H1 (cell line): ENCODE results near the gene NECTIN1. TPM values are rescaled to one million over a fixed set of nuclear protein-coding genes. Genes with fewer than 3 reads are reported as not detected.

Experiments
- CTCF ChIA-PET: fragments of 300-600 bp; sonication (Branson Sonifier 250); formaldehyde crosslinking; loops from one replicate; lab custom pipeline; 2021; ENCODE audit not compliant: partially characterized antibody; lab: Charles Lee
- POLR2A ChIA-PET: fragments of 300-600 bp; sonication (Branson Sonifier 250); formaldehyde crosslinking; loops from one replicate; lab custom pipeline; 2021; ENCODE audit warnings: inconsistent platforms; ENCODE audit not compliant: partially characterized antibody; lab: Charles Lee
- DNase-seq, 2 experiments: peaks; one replicate each; pipeline versions ENCODE4 v3.0.0 to v3.0.0-alpha.2; 2010 to 2022; ENCODE audit warnings: low spot score in 2 of 2, low read depth in 1 of 2, mixed read lengths in 1 of 2
- FAIRE-seq: peaks from 2 replicates; lab custom pipeline; 2011; peaks lifted over from hg19 to GRCh38; lab: Jason Lieb, UNC
- H2AFZ ChIP-seq: 2 replicates; pipeline ENCODE4 v1.8.1; 2012; ENCODE audit warnings: low read length, inconsistent platforms
- H2AK5ac ChIP-seq: 2 replicates; pipeline ENCODE4 v1.6.1; 2013; ENCODE audit warnings: low read depth, low read length
- H2BK120ac ChIP-seq: replicated peaks from 2 replicates; pipeline ENCODE3; 2013; ENCODE audit warnings: low read depth, low read length, inconsistent platforms
- H2BK12ac ChIP-seq: 2 replicates; pipeline ENCODE4 v1.6.1; 2013; ENCODE audit warnings: low read depth, low read length
- H2BK15ac ChIP-seq: 2 replicates; pipeline ENCODE4 v1.6.1; 2013; ENCODE audit warnings: low read length
- H2BK20ac ChIP-seq: 2 replicates; pipeline ENCODE4 v1.6.1; 2013; ENCODE audit warnings: low read length
- H2BK5ac ChIP-seq: 2 replicates; pipeline ENCODE4 v1.6.1; 2013; ENCODE audit warnings: low read depth, low read length
- H3K14ac ChIP-seq: 2 replicates; pipeline ENCODE4 v1.6.1; 2013; ENCODE audit warnings: inconsistent platforms; ENCODE audit not compliant: insufficient read length
- H3K18ac ChIP-seq: 2 replicates; pipeline ENCODE4 v1.6.1; 2013; ENCODE audit warnings: low read length; ENCODE audit errors: extremely low read depth
- H3K23ac ChIP-seq: 2 replicates; pipeline ENCODE4 v1.6.1; 2013; ENCODE audit warnings: inconsistent platforms; ENCODE audit not compliant: insufficient read length
- H3K23me2 ChIP-seq: 2 replicates; pipeline ENCODE4 v1.6.1; 2013; ENCODE audit warnings: low read depth, low read length
- H3K27ac ChIP-seq: 2 replicates; pipeline ENCODE4 v1.6.1; 2011; ENCODE audit warnings: low read depth, low read length, inconsistent platforms
- H3K27me3 ChIP-seq, 4 experiments: replicated peaks in 1 of 4; 1 replicate in 1 of 4; 2 replicates in 3 of 4; pipeline versions ENCODE4 v1.6.1 to v1.8.1; 2011 to 2013; ENCODE audit warnings: low read length in 3 of 4, mild to moderate bottlenecking in 3 of 4, inconsistent platforms in 2 of 4, mixed read lengths in 2 of 4, moderate library complexity in 1 of 4; ENCODE audit not compliant: control insufficient read depth in 3 of 4, insufficient read depth in 3 of 4; ENCODE audit errors: extremely low read depth in 1 of 4
- H3K36me3 ChIP-seq, 4 experiments: 2 replicates each; pipeline versions ENCODE4 v1.6.1 to v1.8.1; 2011 to 2013; ENCODE audit warnings: mild to moderate bottlenecking in 4 of 4, low read length in 3 of 4, moderate library complexity in 2 of 4, control low read depth in 1 of 4, inconsistent platforms in 1 of 4; ENCODE audit not compliant: insufficient read depth in 4 of 4, control insufficient read depth in 2 of 4
- H3K4ac ChIP-seq: replicated peaks from 2 replicates; pipeline ENCODE3; 2013; ENCODE audit warnings: low read length, low read depth, mixed read lengths, inconsistent platforms; ENCODE audit not compliant: insufficient read length
- H3K4me1 ChIP-seq, 4 experiments: replicated peaks in 1 of 4; 1 replicate in 1 of 4; 2 replicates in 3 of 4; pipeline versions ENCODE4 v1.6.1 to v1.8.1; 2011 to 2013; ENCODE audit warnings: low read length in 3 of 4, inconsistent platforms in 2 of 4, mixed read lengths in 1 of 4; ENCODE audit not compliant: insufficient read depth in 4 of 4, control insufficient read depth in 3 of 4
- H3K4me2 ChIP-seq, 2 experiments: 2 replicates each; pipeline versions ENCODE4 v1.6.1 to v1.8.1; 2011 to 2013; ENCODE audit warnings: low read depth in 2 of 2, low read length in 2 of 2, control low read depth in 1 of 2, inconsistent platforms in 1 of 2, mild to moderate bottlenecking in 1 of 2; ENCODE audit not compliant: insufficient read depth in 1 of 2
- H3K4me3 ChIP-seq, 4 experiments: fragments of 200-600, 300-600 bp in 1 of 4; sonication (generic), shearing (Covaris generic), sonication (Bioruptor Twin) in 1 of 4; 2 replicates each; pipeline versions ENCODE4 v1.5.1 to v1.8.1; 2011 to 2016; ENCODE audit warnings: low read length in 4 of 4, low read depth in 3 of 4, control low read depth in 2 of 4, inconsistent platforms in 2 of 4, mild to moderate bottlenecking in 2 of 4, mixed read lengths in 1 of 4, moderate library complexity in 1 of 4; ENCODE audit not compliant: insufficient read depth in 2 of 4; ENCODE audit errors: extremely low read depth in 1 of 4
- H3K56ac ChIP-seq: replicated peaks from 2 replicates; pipeline ENCODE3; 2013; ENCODE audit warnings: low read depth, mild to moderate bottlenecking, mixed read lengths, low read length, inconsistent platforms; ENCODE audit not compliant: insufficient read length
- H3K79me1 ChIP-seq: 2 replicates; pipeline ENCODE4 v1.6.1; 2013; ENCODE audit warnings: low read depth, low read length, control low read depth
- H3K79me2 ChIP-seq, 2 experiments: 2 replicates each; pipeline versions ENCODE4 v1.6.1 to v1.8.1; 2012 to 2013; ENCODE audit warnings: low read length in 2 of 2, mild to moderate bottlenecking in 2 of 2, inconsistent platforms in 1 of 2; ENCODE audit not compliant: insufficient read depth in 2 of 2, control insufficient read depth in 1 of 2
- H3K9ac ChIP-seq, 4 experiments: replicated peaks in 1 of 4; 1 replicate in 1 of 4; 2 replicates in 3 of 4; pipeline versions ENCODE4 v1.6.1 to v1.8.1; 2011 to 2013; ENCODE audit warnings: low read depth in 3 of 4, low read length in 3 of 4, control low read depth in 2 of 4, mild to moderate bottlenecking in 2 of 4, moderate library complexity in 2 of 4, inconsistent platforms in 1 of 4; ENCODE audit errors: extremely low read depth in 1 of 4
- H3K9me3 ChIP-seq, 2 experiments: 2 replicates each; pipeline versions ENCODE4 v1.6.1 to v1.8.1; 2012 to 2013; ENCODE audit warnings: mild to moderate bottlenecking in 2 of 2, moderate library complexity in 2 of 2, control low read depth in 1 of 2, inconsistent platforms in 1 of 2, low read depth in 1 of 2, low read length in 1 of 2, mixed read lengths in 1 of 2; ENCODE audit not compliant: insufficient read depth in 2 of 2
- H4K20me1 ChIP-seq, 2 experiments: replicated peaks in 1 of 2; 2 replicates each; pipeline versions ENCODE3 to v1.8.1; 2011 to 2013; ENCODE audit warnings: inconsistent platforms in 2 of 2, low read length in 2 of 2, mild to moderate bottlenecking in 1 of 2; ENCODE audit not compliant: insufficient read depth in 2 of 2, control insufficient read depth in 1 of 2
- H4K5ac ChIP-seq: 2 replicates; pipeline ENCODE4 v1.6.1; 2013; ENCODE audit warnings: low read length, low read depth, mixed read lengths, inconsistent platforms; ENCODE audit not compliant: insufficient read length
- H4K8ac ChIP-seq: 2 replicates; pipeline ENCODE4 v1.8.0; 2013; ENCODE audit warnings: mild to moderate bottlenecking, moderate library complexity, low read length, inconsistent platforms; ENCODE audit not compliant: insufficient read depth; ENCODE audit errors: extremely low read depth
- H4K91ac ChIP-seq: replicated peaks from 2 replicates; pipeline ENCODE3; 2013; ENCODE audit warnings: low read length, mixed read lengths, inconsistent platforms; ENCODE audit not compliant: insufficient read length
- CREB1 ChIP-seq: IDR thresholded peaks from 2 replicates; pipeline ENCODE4 v1.6.1; 2012; ENCODE audit warnings: inconsistent platforms
- CTBP2 ChIP-seq: IDR thresholded peaks from 2 replicates; pipeline ENCODE4 v1.7.0; 2011; ENCODE audit warnings: borderline replicate concordance, mild to moderate bottlenecking, moderate library complexity, mixed read lengths, low read length; ENCODE audit not compliant: insufficient read depth, insufficient read length
- JUN ChIP-seq: IDR thresholded peaks from 2 replicates; pipeline ENCODE4 v1.6.1; 2011; ENCODE audit warnings: low read depth, mild to moderate bottlenecking, improper control_type of control experiment, low read length
- NANOG ChIP-seq: IDR thresholded peaks from 2 replicates; pipeline ENCODE4 v1.6.1; 2011; ENCODE audit warnings: low read length, low read depth, mild to moderate bottlenecking, inconsistent platforms; ENCODE audit not compliant: insufficient read depth, poor library complexity, severe bottlenecking
- RXRA ChIP-seq: IDR thresholded peaks from 2 replicates; pipeline ENCODE4 v1.6.1; 2011; ENCODE audit warnings: low read depth, mild to moderate bottlenecking, low read length, moderate library complexity; ENCODE audit not compliant: insufficient read depth
- SAP30 ChIP-seq: fragments of 300-600 bp; sonication (generic); IDR thresholded peaks from 2 replicates; pipeline ENCODE4 v1.7.1; 2012; ENCODE audit warnings: low read length, moderate library complexity, mild to moderate bottlenecking, inconsistent platforms; ENCODE audit not compliant: insufficient read depth, insufficient replicate concordance
- SUZ12 ChIP-seq: fragments of 200-600 bp; sonication (generic); IDR thresholded peaks from 2 replicates; pipeline ENCODE4 v1.6.1; 2012; ENCODE audit warnings: mild to moderate bottlenecking, inconsistent platforms, low read length, moderate library complexity, mixed read lengths
- WGBS, 2 experiments: shearing (Covaris generic) in 1 of 2; methylation state at CpG; one replicate each; pipeline versions ENCODE4 v1.1.6 to v1.1.7; 2013 to 2015; ENCODE audit warnings: low lambda C conversion rate in 2 of 2, mixed read lengths in 2 of 2, inconsistent platforms in 1 of 2, low coverage in 1 of 2, missing lambda C conversion rate in 1 of 2; ENCODE audit not compliant: insufficient replicate concordance in 2 of 2, insufficient coverage in 1 of 2, insufficient read length in 1 of 2; ENCODE audit errors: extremely low coverage in 1 of 2, missing lambda C conversion rate in 1 of 2; 5-methylcytosine and 5-hydroxymethylcytosine counted together
- polyA plus RNA-seq, 7 experiments: library from polyadenylated mRNA; depleted of rRNA in 3 of 7; stranded (reverse) in 5 of 7; unstranded in 2 of 7; fragments of >200 nt in 5 of 7; fragments of 200-250 nt in 2 of 7; gene quantifications; 1 replicate in 5 of 7; 2 replicates in 1 of 7; 4 replicates in 1 of 7; pipeline versions ENCODE4 v1.2.1 to v1.2.3, GENCODE V29; 2011 to 2013; ENCODE audit warnings: missing spikeins in 2 of 7, mixed read lengths in 2 of 7
- total RNA-seq: library from RNA; stranded (reverse); fragmentation: NEBNext Ultra II Directional; extraction: Animal tissue kit (Norgen Biotek cat#: 25700); gene quantifications from 2 replicates; pipeline ENCODE4 v1.2.1, GENCODE V29; 2021

The NECTIN1 gene
- total and polyA plus RNA-seq, 2 of the 8 experiments (the other 6 are each of a cell fraction or from before 2014, with no cell fraction given) = 43.2 to 97.7 TPM

DNA sequence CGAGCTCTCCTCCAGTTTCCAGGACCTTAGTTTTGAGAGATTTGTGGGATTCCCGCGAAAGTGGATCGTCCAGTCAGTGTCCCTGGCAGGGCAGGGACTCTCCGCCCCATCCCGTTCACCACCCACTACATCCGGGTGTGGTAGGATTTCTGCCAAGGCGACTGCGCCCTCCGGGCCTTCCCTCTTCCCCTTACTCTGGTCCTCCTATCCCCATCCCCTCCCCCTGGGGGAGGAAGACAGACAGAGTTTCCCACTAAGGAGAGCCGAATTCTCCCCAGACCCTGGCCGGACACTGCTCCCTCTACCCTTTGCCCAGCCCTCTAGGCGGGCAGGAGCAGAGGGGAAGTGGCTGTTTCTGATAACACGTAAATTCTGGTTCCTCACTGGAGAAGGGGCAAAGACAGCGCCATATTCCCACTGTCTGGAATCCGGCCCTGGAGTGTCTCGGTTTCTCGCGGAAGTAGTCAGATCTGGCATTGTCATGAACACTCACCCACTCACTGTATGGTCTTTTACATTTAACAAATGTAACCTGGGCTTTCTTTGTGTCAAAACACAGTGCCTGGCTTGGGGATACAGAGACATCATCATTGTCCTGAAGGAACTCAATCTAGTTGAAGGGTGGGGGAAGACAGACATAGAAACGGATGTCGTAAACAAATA lies 1.1 kb upstream of the NECTIN1 start:
- H3K23me2 ChIP-seq = peaks cover 15% of the 10 kb centered on the region
- H3K18ac ChIP-seq = 0 out of 2 replicates have a peak overlapping the region, but pooled peaks have one; percentile 52
- no peak overlapping the region; the same call in 1 of the 2 replicates for H2BK5ac ChIP-seq
- H3K9ac ChIP-seq = no peak overlapping the region
- H3K79me1 ChIP-seq = peaks cover 2% of the 10 kb centered on the region
- no peak overlapping the region for H2AK5ac ChIP-seq
- H3K4me3 ChIP-seq = peak overlapping the region; percentile 82 to 97 (median 92)
- no peak overlapping the region for H4K91ac ChIP-seq
- peak overlapping the region; percentile 39 for H3K56ac ChIP-seq
- WGBS, 2 experiments = 37% methylated on average over 16 of the region's 21 CpGs; no CpG with 5 or more reads in 1 of the 2 experiments
- H3K4me1 ChIP-seq = peaks cover 7 to 22% (median 15%) of the 10 kb centered on the region in 4 experiments
- CTCF ChIA-PET = interaction anchor here (0.6 to 2.0 kb wide), 53 partner anchors 9 to 1824 kb away, joined by 3 to 17 read pairs (median 4); no protein-coding TSS in a partner anchor
- H3K36me3 ChIP-seq = no peaks in the 10 kb centered on the region; a peak in 1 of 8 replicates
- H2BK120ac ChIP-seq = no peak overlapping the region
- POLR2A ChIA-PET = interaction anchor here (1.5 kb wide), 1 partner anchor 21 kb away, joined by 8 read pairs; no protein-coding TSS in a partner anchor
- peak overlapping the region; percentile 0 for H3K4ac ChIP-seq
- H3K23ac ChIP-seq = no peak overlapping the region
- H2AFZ ChIP-seq = peak overlapping the region; percentile 67
- no peaks in the 10 kb centered on the region for H3K9me3 ChIP-seq
- H3K4me2 ChIP-seq = peak overlapping the region; percentile 90 to 95
- H3K14ac ChIP-seq = no peak overlapping the region
- no peak for TF ChIP-seq JUN
- 0 out of 2 replicates have a peak, but pooled peaks have one; percentile 29 for TF ChIP-seq SUZ12
- no peak for TF ChIP-seq NANOG
- TF ChIP-seq CREB1 = no peak
- no peak for TF ChIP-seq SAP30
- TF ChIP-seq CTBP2 = no peak
- TF ChIP-seq RXRA = no peak
- no peak for FAIRE-seq
- no peak overlapping the region for H2BK20ac ChIP-seq
- H3K79me2 ChIP-seq = peaks cover 12 to 34% of the 10 kb centered on the region in 2 experiments
- no peak overlapping the region for H2BK15ac ChIP-seq
- peak in 1 of 2 experiments; percentile 62 for DNase-seq
- H4K5ac ChIP-seq = no peak overlapping the region
- H2BK12ac ChIP-seq = no peak overlapping the region
- H3K27ac ChIP-seq = no peak overlapping the region
- no peak overlapping the region for H4K8ac ChIP-seq
- H4K20me1 ChIP-seq = peaks cover 0 to 7% of the 10 kb centered on the region in 2 experiments
- H3K27me3 ChIP-seq = no peaks in the 10 kb centered on the region; a peak in 2 of 7 replicates
